SU-DHL-6 (cell line): ENCODE measurements around the gene SPAG8.

ENCODE experiments used
- CTCF ChIP-seq: fragments of 200-600 bp; sonication (generic); IDR thresholded peaks from one replicate; pipeline ENCODE4 v1.5.1; 2017; ENCODE audit warnings: antibody characterized with exemption, mild to moderate bottlenecking, low read length, moderate library complexity; ENCODE audit not compliant: insufficient read depth, poor library complexity, severe bottlenecking
- EZH2phosphoT487 ChIP-seq: fragments of 200-600 bp; sonication (generic), shearing (Covaris generic); conservative IDR thresholded peaks from 2 replicates; pipeline ENCODE4 v1.6.1; 2018; ENCODE audit warnings: mild to moderate bottlenecking, antibody characterized with exemption, low read length, moderate library complexity, mixed read lengths

- TF ChIP-seq CTCF (no peak), EZH2phosphoT487 (no peak)
Observed at GRCh38 chr9:35771943-35772342, 40.1 kb downstream of the SPAG8 start.
